GM19043 (cell line): ENCODE measurements around the gene DUSP14.

Experiments
- ATAC-seq: cut with Tn5 transposase; IDR thresholded peaks from one replicate; pipeline ENCODE4 v1.9.1; 2021; ENCODE audit warnings: low read depth; ENCODE audit not compliant: unreplicated experiment

The DUSP14 gene

GRCh38 chr17:37512442-37513068, 22.9 kb downstream of the DUSP14 start:
- ATAC-seq = no peak

DNA sequence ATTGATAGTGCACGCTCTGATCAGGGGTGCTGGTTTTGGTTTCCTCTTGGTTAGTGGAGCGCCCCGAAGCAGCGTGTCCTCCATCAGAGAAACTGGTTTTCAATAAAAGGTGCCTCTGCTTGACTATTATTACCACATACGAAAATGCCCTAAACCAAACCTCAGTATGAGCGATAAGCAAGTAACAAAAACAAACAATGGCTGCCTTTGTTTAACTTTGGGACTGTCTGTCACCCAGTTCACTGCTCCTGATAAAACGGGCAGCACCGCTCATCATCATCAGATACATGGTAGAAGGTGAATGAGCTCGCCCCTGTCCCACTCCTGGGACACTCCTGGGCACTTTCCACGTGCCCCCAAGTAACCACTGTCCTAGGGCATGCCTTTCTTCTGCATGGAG, 24.0 kb downstream of the DUSP14 start:
- no peak for ATAC-seq

- no peak for ATAC-seq
These were observed 26.5 kb downstream of the DUSP14 start for GRCh38 chr17:37516127-37516571.

DNA sequence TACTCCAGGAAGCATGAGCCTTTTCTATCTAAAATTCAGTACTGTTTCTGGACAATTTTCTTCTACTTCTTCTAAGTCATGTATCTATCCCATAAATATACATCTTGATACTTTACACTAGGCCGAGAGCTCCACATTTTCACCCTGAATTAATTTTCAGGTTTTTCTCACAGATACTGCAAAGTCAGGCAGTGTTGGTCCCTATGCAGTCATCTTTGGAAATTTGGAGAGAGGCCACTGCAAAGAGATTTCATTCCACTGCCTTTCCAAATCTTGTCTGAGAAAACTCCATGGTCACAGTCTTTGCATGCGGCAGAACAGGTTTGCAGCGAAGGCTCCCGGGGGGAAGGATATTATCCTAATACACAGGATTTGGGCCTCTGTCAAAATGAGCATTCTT, 28.2 kb downstream of the DUSP14 start:
- no peak for ATAC-seq

DNA sequence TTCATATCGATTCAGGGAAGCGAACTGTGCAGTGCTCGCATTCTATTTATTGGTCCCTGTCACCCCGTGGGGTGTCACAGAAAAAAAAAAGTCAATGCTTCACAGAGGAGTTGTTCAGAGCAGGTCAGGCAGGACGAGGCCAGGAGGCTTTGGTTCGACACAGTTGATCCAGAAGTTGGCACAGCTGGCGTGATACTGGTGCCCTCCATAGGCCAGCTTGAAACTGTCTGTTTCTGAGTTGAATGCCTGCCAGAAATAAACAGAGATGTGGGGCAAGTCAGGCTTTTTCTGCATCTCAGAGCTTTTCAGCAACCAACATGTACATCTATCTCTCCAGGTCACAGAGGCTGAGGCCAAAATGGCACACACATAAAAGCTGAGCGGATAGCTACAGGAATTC, 29.1 kb downstream of the DUSP14 start:
- no peak for ATAC-seq

GRCh38 chr17:37519251-37519985, 29.7 kb downstream of the DUSP14 start:
- ATAC-seq = no peak

DNA sequence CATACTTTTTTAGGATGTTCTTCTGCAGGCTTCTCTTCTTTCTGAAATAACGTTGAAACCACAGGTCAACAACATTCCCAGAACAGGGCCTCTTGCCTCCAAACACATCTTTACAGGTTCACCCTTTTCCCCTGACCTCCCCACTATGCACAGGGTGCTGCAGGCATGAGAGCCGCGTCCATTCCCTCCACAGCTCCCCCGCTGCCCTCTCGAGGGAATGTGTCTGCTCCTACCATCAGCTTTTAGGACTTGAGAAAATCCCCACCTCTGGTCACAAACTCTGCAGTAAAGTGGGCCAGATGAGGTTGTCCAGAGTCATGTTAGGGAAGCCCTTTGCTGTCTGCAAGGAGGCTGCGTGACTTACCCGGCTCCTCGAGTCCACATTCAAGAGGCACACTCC, 30.5 kb downstream of the DUSP14 start:
- no peak for ATAC-seq

- no peak for ATAC-seq
These were observed 32.1 kb downstream of the DUSP14 start for GRCh38 chr17:37521821-37522220.

GRCh38 chr17:37523715-37524219, 34.1 kb downstream of the DUSP14 start:
- ATAC-seq = no peak

DNA sequence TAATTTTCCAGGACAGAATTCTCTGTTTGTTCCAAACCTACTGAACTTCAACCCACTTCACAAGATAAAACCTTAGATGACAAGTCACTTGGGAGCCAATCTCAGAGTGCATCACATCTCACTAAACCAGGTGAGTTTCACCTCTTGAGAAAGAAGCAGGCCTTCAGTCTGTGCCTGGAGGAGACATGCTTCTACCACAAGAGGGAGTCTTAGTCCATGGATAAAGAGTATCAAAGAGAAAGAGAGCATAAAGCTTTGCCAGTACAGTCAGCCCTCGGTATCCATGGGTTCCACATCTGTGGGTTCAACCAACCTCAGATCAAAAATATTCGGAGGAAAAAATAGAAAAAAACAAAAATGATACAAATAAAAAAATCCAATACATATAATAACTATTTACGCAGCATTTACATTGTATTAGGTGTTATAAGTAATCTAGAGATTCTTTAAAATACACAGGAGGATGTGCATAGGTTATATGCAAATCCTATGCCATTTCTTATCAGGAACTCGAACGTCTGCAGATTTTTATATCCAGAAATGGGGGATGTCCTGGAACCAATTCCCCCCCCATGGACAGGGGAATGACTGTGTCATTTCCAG, 37.7 kb downstream of the DUSP14 start:
- ATAC-seq = no peak

DNA sequence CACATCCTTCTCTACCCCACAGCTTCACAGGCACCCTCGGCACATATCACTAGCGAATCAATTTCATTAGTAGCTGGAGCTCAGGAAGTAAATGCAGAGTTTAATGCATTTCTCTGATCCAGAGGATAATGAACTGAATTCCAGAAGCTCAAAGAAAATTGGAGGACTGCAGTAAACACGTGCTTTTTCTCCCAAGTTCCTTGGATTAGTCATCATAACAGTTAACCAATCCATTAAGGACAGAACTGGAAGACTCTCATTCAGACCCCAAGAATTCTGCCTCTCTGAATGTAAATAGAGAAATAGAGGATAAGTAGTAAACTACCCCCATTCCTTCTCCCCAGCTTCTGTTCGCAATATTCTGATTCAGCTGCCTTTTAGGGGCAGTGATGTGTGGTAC, 40.7 kb downstream of the DUSP14 start:
- ATAC-seq = no peak

DNA sequence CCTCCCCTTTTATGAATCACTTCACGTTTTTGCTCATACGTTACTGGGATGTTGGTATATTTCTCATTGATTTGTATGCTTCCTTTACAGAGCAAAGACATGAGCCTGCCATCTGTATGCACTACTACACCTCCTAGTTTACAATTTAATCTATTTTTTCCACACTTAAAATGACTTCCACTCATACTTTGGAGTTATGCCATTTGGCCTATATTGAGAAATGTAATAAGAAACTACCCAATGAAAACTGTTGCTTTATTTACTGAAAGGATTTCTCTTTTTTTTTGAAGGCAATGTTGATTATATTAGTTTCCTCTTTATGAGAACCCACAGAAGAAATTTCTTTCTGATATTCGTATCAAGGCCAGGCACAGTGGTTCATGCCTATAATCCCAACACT, 43.1 kb downstream of the DUSP14 start:
- ATAC-seq = no peak

DNA sequence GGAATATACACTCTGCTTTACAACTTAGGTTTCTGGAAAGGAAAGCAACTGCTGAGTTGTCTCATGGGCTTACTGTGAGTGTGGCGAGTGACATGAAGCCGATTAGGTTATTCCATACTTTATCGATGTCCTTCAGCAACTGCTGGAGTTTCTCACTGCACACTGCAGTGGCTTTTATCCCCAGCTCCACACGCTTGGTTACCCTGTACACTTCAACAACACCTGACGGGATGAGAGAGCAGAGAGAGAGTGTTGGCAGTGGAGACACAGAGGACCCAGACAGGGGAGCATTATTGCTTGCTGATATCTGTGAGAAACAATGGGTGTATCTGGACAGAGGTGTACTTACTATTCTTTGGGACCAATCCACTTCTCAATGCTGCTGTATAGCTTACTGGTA, 46.2 kb downstream of the DUSP14 start:
- no peak for ATAC-seq

- no peak for ATAC-seq
These were observed 49.4 kb downstream of the DUSP14 start for GRCh38 chr17:37538981-37539659.

DNA sequence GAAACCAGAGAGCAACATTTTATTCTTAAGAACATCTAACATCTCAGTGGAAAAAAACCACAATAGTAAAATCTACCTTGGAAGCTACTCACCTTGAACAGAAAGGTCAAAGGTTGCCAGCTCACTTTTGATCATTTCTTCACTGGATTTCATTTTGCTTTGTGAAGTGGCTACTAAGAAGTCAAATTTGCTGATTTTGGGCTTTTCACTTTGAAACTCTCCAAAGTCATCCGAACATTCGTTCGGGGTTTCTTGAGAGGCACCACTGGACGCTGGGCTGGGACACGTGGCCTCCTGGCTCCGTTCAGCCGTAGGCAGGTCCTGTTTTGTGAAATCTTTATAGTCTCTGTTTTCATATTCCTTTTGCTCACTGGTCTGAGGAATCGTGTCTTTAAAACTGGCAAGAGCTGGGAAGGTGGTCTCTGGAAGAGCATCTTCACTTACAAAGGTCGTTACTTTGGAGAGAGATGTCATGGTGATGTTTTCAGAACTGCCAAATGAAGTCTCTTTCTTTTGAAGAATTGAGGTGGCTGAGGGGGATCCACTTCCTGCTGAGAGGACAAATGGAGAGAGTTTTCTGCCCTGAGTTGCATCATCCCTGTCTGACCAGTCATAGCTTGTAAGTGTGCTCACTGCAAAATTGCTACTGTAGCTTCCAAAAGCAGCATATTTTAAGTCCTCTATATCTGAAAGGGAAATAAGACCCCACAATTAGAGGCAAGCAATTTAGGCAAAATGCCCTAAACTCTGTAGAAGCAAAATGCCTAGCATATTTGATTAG, 52.4 kb downstream of the DUSP14 start:
- ATAC-seq = no peak

DNA sequence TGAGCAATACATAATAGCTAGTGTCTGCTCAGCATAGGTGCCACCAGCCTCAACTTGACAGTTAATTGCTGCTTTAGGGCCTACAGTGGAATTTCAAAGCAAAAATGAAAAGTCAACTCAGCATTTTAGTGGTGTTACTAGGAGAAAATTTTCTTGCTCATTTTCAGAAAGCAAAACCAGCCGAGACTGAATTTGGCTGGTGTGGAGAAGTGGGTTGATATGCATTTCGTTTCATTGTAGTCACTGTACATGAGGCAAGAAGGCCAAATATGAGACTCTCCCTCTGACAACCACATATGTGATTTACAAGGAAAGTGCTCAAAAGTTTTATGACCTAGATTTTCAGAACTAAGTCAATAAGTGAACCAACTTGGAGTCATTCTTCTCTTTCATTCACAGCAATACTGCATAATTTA, 54.0 kb downstream of the DUSP14 start:
- no peak for ATAC-seq

DNA sequence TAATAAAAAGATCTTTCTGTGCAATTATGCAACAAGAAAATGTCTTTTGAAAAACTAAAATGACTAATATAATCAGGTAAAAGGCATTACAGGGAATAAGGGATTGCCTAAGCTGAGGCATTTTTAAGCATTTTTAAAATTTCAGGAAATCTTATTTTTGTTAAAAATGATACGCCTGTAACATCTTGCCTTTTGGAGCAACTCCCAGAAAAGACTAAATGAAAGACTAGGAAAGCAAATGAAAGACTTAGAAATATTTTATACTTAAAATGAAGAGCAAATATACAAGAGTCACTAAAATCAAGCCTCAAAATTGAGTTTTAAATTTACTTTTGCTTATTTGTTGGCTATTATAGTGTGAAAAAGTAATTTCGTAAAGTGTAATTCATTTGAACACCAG, 55.8 kb downstream of the DUSP14 start:
- ATAC-seq = no peak

- ATAC-seq = no peak
These were observed 56.6 kb downstream of the DUSP14 start for GRCh38 chr17:37546302-37546701.

DNA sequence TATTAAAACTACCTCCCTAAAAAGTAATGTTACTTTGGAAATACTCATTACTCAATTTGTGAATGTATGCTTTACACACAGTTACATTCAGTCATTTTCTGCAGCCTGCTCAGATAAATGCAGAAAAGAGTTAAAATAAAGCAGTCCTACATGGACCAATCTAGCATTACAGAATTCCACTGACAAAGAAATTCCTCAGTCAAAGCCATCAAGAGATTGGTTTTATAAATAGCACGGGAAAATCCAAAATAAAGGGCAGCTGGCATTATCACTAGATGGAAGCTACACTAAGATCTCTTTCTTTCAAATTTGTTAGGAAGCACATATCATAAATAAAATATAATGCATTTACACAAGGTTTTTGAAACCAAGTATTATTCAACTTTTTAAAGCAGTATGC, 58.3 kb downstream of the DUSP14 start:
- no peak for ATAC-seq

DNA sequence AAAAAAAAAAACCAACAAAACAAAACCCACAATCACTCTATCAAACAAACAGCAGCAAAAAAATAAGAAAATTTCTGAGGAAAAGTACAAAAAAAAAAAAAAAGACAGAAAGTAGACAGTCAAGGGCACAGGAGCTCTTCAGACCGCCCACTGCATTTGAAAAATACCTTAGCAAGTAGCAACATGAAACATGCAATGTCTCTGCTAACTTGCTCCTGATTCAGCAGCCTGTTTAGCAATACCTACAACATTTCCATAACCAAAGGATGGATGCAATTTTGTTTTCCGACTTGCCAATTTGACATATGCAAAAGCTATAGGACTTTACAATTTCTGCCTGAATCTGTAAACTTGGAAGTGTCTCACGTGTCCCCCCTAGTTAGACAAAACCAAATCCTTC, 62.1 kb downstream of the DUSP14 start:
- ATAC-seq = no peak
